Panc1 (cell line): Measurements from ENCODE around the gene NELFB. TPM values are rescaled to one million over a fixed set of nuclear protein-coding genes. Genes with fewer than 3 reads are reported as not detected.

ENCODE experiments used
- ATAC-seq: fragments of 200-7000 bp; cut with Tn5 transposase; 2 replicates; pipeline ENCODE4 v1.9.1; 2020; ENCODE audit warnings: mild to moderate bottlenecking, moderate library complexity
- BruUV-seq: library from RNA; stranded (reverse); fragments of 400-500 nt; replicated peaks from 2 replicates; lab custom pipeline; 2021; lab: Mats Ljungman, UMichigan
- CTCF ChIA-PET: fragments of 300-600 bp; sonication (Branson Sonifier 250); formaldehyde crosslinking; loops from one replicate; lab custom pipeline; 2022; ENCODE audit warnings: antibody characterized with exemption; lab: Charles Lee
- POLR2A ChIA-PET: fragments of 300-600 bp; sonication (Branson Sonifier 250); formaldehyde crosslinking; loops from one replicate; lab custom pipeline; 2022; ENCODE audit warnings: antibody characterized with exemption; lab: Charles Lee
- DNase-seq: peaks from one replicate; pipeline ENCODE4 v3.0.0-alpha.2; 2010; ENCODE audit warnings: low read depth, low spot score
- H3K27ac ChIP-seq: 2 replicates; pipeline ENCODE4 v1.5.1; 2011; ENCODE audit warnings: mild to moderate bottlenecking, low read length, inconsistent platforms
- H3K27me3 ChIP-seq: fragments of 200-500 bp; sonication (Bioruptor generic); 2 replicates; pipeline ENCODE4 v1.6.0; 2014; ENCODE audit warnings: low read length, inconsistent platforms; ENCODE audit not compliant: control insufficient read depth, insufficient read depth
- H3K36me3 ChIP-seq: fragments of 200-500 bp; sonication (Bioruptor generic); 2 replicates; pipeline ENCODE4 v1.5.1; 2014; ENCODE audit warnings: inconsistent platforms, mild to moderate bottlenecking, low read length, moderate library complexity; ENCODE audit not compliant: control insufficient read depth, insufficient read depth
- H3K4me1 ChIP-seq: 2 replicates; pipeline ENCODE4 v1.5.1; 2011; ENCODE audit warnings: inconsistent platforms, mild to moderate bottlenecking, low read length, moderate library complexity; ENCODE audit not compliant: control insufficient read depth, insufficient read depth
- H3K4me3 ChIP-seq, 2 experiments: 2 replicates each; pipeline ENCODE4 v1.5.1; 2011 to 2012; ENCODE audit warnings: low read depth in 2 of 2, low read length in 2 of 2, mild to moderate bottlenecking in 2 of 2, inconsistent platforms in 1 of 2, moderate library complexity in 1 of 2
- H3K9me3 ChIP-seq: fragments of 200-500 bp; sonication (Bioruptor generic); 2 replicates; pipeline ENCODE4 v1.5.1; 2014; ENCODE audit warnings: low read depth, mild to moderate bottlenecking, inconsistent platforms, low read length, moderate library complexity; ENCODE audit not compliant: control insufficient read depth, insufficient read depth
- POLR2AphosphoS5 ChIP-seq: IDR thresholded peaks from 2 replicates; pipeline ENCODE4 v1.6.1; 2012; ENCODE audit warnings: mild to moderate bottlenecking, low read depth, low read length, moderate library complexity
- REST ChIP-seq, 2 experiments: IDR thresholded peaks; 2 replicates each; pipeline ENCODE4 v1.6.1; 2011 to 2012; ENCODE audit warnings: low read depth in 2 of 2, control low read depth in 1 of 2, low read length in 1 of 2, mild to moderate bottlenecking in 1 of 2, moderate library complexity in 1 of 2; ENCODE audit not compliant: insufficient read depth in 1 of 2
- SIN3A ChIP-seq: IDR thresholded peaks from 2 replicates; pipeline ENCODE4 v1.6.1; 2012; ENCODE audit warnings: low read depth, mild to moderate bottlenecking, low read length, moderate library complexity, borderline replicate concordance; ENCODE audit not compliant: insufficient read depth
- TCF7L2 ChIP-seq: IDR thresholded peaks from 2 replicates; pipeline ENCODE4 v1.6.1; 2011; ENCODE audit warnings: mild to moderate bottlenecking, low read depth, low read length, inconsistent platforms
- in situ Hi-C: cut with HindIII; loops from 2 replicates; pipeline ENCODE4 v1.10.0; 2016; ENCODE audit warnings: low sequenced_read_pairs, low pct_unique_long_range_greater_than_20kb
- intact Hi-C: fragments of 100-400 bp; cut with micrococcal nuclease; formaldehyde crosslinking; loops from one replicate; pipeline ENCODE4 v1.10.0; 2022; ENCODE audit not compliant: unreplicated experiment
- total RNA-seq: library from RNA; stranded (reverse); gene quantifications from one replicate; pipeline ENCODE4 v1.2.1, GENCODE V29; 2021; ENCODE audit not compliant: unreplicated experiment
- TF ChIP-seq, protein P1 (sequence below): fragments of 450-650 bp; IDR thresholded peaks from 2 replicates; pipeline ENCODE4 v1.5.1; 2017; ENCODE audit warnings: mild to moderate bottlenecking

NELFB gene
- total RNA-seq, 1 experiment from 2014 or later = 62.4 TPM

GRCh38 chr9:137305060-137305797, 50.1 kb downstream of the NELFB start:
- H3K36me3 ChIP-seq = no peaks in the 10 kb centered on the region
- in situ Hi-C loops = no loop called here
- no peaks in the 10 kb centered on the region for H3K9me3 ChIP-seq
- intact Hi-C loops = no loop called here
- peaks cover 40% of the 10 kb centered on the region for H3K4me1 ChIP-seq
- ATAC-seq (peak; percentile 59), DNase-seq (no peak)
- TF ChIP-seq POLR2AphosphoS5 (0 out of 2 replicates have a peak, but pooled peaks have one; percentile 27), TCF7L2 (no peak), REST (IDR thresholded peaks at IDR 0.05; ENCODE audit: insufficient read depth in 1 of 2, low read depth in 2 of 2, low read length in 1 of 2) (no peak)
- peak overlapping the region; percentile 61 for H3K27ac ChIP-seq
- H3K4me3 ChIP-seq = 0 out of 4 replicates have a peak overlapping the region, but pooled peaks of 1 of the 2 experiments have one; percentile 16
- POLR2A ChIA-PET = no interaction called here
- H3K27me3 ChIP-seq = no peaks in the 10 kb centered on the region
- CTCF ChIA-PET = no interaction called here
- BruUV-seq = no TSS peak

DNA sequence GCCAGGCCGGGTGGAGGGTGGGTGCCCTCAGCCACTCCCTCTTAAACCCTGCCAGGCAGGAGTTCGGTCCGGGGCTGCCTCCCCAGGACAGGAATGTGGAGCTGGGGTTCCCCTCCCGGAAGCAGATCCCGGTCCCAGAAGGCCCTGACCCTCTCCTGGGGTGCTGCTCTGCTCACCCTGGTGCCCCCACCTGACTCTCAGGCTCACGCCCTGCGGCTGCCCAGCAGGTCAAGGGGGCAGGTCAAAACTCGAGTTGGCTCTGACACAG, 50.6 kb downstream of the NELFB start:
- ATAC-seq = no peak
- no TSS peak for BruUV-seq
- Histone ChIP-seq H3K4me1 (peaks cover 40% of the 10 kb centered on the region), H3K9me3 (no peaks in the 10 kb centered on the region), H3K27ac (peak overlapping the region; percentile 61), H3K4me3 (no peak overlapping the region), H3K36me3 (no peaks in the 10 kb centered on the region), H3K27me3 (no peaks in the 10 kb centered on the region)
- in situ Hi-C loops = no loop called here
- intact Hi-C loops = no loop called here
- ChIA-PET CTCF (no interaction called here), POLR2A (no interaction called here)
- DNase-seq = no peak
- TF ChIP-seq, protein P1, sequence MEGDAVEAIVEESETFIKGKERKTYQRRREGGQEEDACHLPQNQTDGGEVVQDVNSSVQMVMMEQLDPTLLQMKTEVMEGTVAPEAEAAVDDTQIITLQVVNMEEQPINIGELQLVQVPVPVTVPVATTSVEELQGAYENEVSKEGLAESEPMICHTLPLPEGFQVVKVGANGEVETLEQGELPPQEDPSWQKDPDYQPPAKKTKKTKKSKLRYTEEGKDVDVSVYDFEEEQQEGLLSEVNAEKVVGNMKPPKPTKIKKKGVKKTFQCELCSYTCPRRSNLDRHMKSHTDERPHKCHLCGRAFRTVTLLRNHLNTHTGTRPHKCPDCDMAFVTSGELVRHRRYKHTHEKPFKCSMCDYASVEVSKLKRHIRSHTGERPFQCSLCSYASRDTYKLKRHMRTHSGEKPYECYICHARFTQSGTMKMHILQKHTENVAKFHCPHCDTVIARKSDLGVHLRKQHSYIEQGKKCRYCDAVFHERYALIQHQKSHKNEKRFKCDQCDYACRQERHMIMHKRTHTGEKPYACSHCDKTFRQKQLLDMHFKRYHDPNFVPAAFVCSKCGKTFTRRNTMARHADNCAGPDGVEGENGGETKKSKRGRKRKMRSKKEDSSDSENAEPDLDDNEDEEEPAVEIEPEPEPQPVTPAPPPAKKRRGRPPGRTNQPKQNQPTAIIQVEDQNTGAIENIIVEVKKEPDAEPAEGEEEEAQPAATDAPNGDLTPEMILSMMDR = no peak
- TF ChIP-seq REST (IDR thresholded peaks at IDR 0.05; ENCODE audit: insufficient read depth in 1 of 2, low read depth in 2 of 2, low read length in 1 of 2) = no peak
- no peak for TF ChIP-seq POLR2AphosphoS5
- no peak for TF ChIP-seq TCF7L2
- no peak for TF ChIP-seq SIN3A
